PFSK-1 (cell line): ENCODE results near the gene SIDT1.

Experiments used
- POLR2AphosphoS5 ChIP-seq: IDR thresholded peaks from 2 replicates; pipeline ENCODE4 v1.6.1; 2012; ENCODE audit warnings: low read depth, mild to moderate bottlenecking, control low read depth, low read length, moderate library complexity
- TAF1 ChIP-seq: IDR thresholded peaks from 2 replicates; pipeline ENCODE4 v1.6.1; 2012; ENCODE audit warnings: low read length, control low read depth, borderline replicate concordance; ENCODE audit not compliant: insufficient read depth

- TF ChIP-seq TAF1 (no peak), POLR2AphosphoS5 (no peak)
Measured at GRCh38 chr3:113648524-113648923, 116.2 kb downstream of the SIDT1 start.
